HG03066 (cell line): ENCODE measurements around the gene SCPEP1.

ENCODE experiments used
- ATAC-seq: cut with Tn5 transposase; IDR thresholded peaks from one replicate; pipeline ENCODE4 v1.9.1; 2021; ENCODE audit warnings: low read depth; ENCODE audit not compliant: unreplicated experiment

Gene SCPEP1

GRCh38 chr17:56994009-56994792, 16.3 kb downstream of the SCPEP1 start:
- no peak for ATAC-seq

- ATAC-seq = no peak
Observed at GRCh38 chr17:56995766-56996165, 17.8 kb downstream of the SCPEP1 start.

- ATAC-seq = no peak
Observed at GRCh38 chr17:56997313-56997712, 19.4 kb downstream of the SCPEP1 start.

GRCh38 chr17:57001541-57001940, 23.6 kb downstream of the SCPEP1 start:
- no peak for ATAC-seq

- no peak for ATAC-seq
Observed at GRCh38 chr17:57002904-57003303, 25.0 kb downstream of the SCPEP1 start.

- ATAC-seq = peak; percentile 82
Observed at GRCh38 chr17:57004944-57005579, 27.1 kb downstream of the SCPEP1 start.

- no peak for ATAC-seq
Observed at GRCh38 chr17:57006040-57006439, 28.1 kb downstream of the SCPEP1 start.

GRCh38 chr17:57008958-57009357, 31.0 kb downstream of the SCPEP1 start:
- ATAC-seq = no peak

GRCh38 chr17:57009737-57010445, 32.0 kb downstream of the SCPEP1 start:
- peak; percentile 49 for ATAC-seq

GRCh38 chr17:57010487-57010886, 32.6 kb downstream of the SCPEP1 start:
- ATAC-seq = no peak

GRCh38 chr17:57011491-57012015, 33.6 kb downstream of the SCPEP1 start:
- ATAC-seq = no peak

GRCh38 chr17:57016071-57016763, 38.3 kb downstream of the SCPEP1 start:
- ATAC-seq = no peak

- no peak for ATAC-seq
Observed at GRCh38 chr17:57016764-57017116, 38.8 kb downstream of the SCPEP1 start.

GRCh38 chr17:57017625-57018024, 39.7 kb downstream of the SCPEP1 start:
- no peak for ATAC-seq

GRCh38 chr17:57020208-57020607, 42.3 kb downstream of the SCPEP1 start:
- no peak for ATAC-seq

- no peak for ATAC-seq
Observed at GRCh38 chr17:57021226-57021940, 43.5 kb downstream of the SCPEP1 start.

- ATAC-seq = no peak
Observed at GRCh38 chr17:57025876-57026275, 47.9 kb downstream of the SCPEP1 start.

GRCh38 chr17:57027852-57028251, 49.9 kb downstream of the SCPEP1 start:
- no peak for ATAC-seq

- no peak for ATAC-seq
Observed at GRCh38 chr17:57032343-57032742, 54.4 kb downstream of the SCPEP1 start.

- no peak for ATAC-seq
Observed at GRCh38 chr17:57033296-57033695, 55.4 kb downstream of the SCPEP1 start.
